ENCODE results near the gene ANLN.
A peak's percentile ranks its signal among the peaks of the same experiment; 100 is the strongest.

- TF ChIP-seq EP300 (IDR thresholded peaks at IDR 0.05) (no peak), CTCF (IDR thresholded peaks at IDR 0.05) (peak in 1 of 4 experiments; percentile 19), POLR2A (IDR thresholded peaks at IDR 0.05) (no peak)
Measured at GRCh38 chr7:36440880-36441279, 51.2 kb downstream of the ANLN start.

Data from sigmoid colon (tissue), 4 donors.